Endothelial cell of umbilical vein (primary cell): ENCODE measurements around the gene SLCO3A1. TPM values are rescaled to one million over a fixed set of nuclear protein-coding genes. Genes with fewer than 3 reads are reported as not detected.

Source experiments
- BruUV-seq: library from RNA; stranded (reverse); fragments of 400-500 nt; replicated peaks from 2 replicates; lab custom pipeline; 2021; lab: Mats Ljungman, UMichigan
- CTCF ChIA-PET: fragments of 300-600, 350-600 bp; sonication (Branson Sonifier 250); formaldehyde crosslinking; loops from one replicate; lab custom pipeline; 2021; ENCODE audit warnings: antibody characterized with exemption, inconsistent platforms; lab: Charles Lee
- POLR2A ChIA-PET: fragments of 300-600, 350-600 bp; sonication (Branson Sonifier 250); formaldehyde crosslinking; loops from one replicate; lab custom pipeline; 2021; ENCODE audit warnings: antibody characterized with exemption, inconsistent platforms; lab: Charles Lee
- DNase-seq: peaks from one replicate; pipeline ENCODE4 v3.0.0-alpha.2; 2011; ENCODE audit warnings: low read depth, low spot score
- FAIRE-seq: peaks from 2 replicates; lab custom pipeline; 2011; peaks lifted over from hg19 to GRCh38; lab: Jason Lieb, UNC
- H2AFZ ChIP-seq: 2 replicates; pipeline ENCODE4 v1.6.0; 2012; ENCODE audit warnings: low read depth, low read length, control low read depth, inconsistent platforms
- H3K27ac ChIP-seq: 2 replicates; pipeline ENCODE4 v1.5.1; 2011; ENCODE audit warnings: low read depth, mild to moderate bottlenecking, control low read depth, low read length, moderate library complexity; ENCODE audit not compliant: insufficient read depth
- H3K27me3 ChIP-seq, 2 experiments: 2 replicates each; pipeline versions ENCODE4 v1.6.0 to v1.6.1; 2011; ENCODE audit warnings: low read length in 2 of 2, mixed read lengths in 1 of 2; ENCODE audit not compliant: control insufficient read depth in 2 of 2, insufficient read depth in 2 of 2
- H3K36me3 ChIP-seq, 2 experiments: 2 replicates in 1 of 2; 3 replicates in 1 of 2; pipeline ENCODE4 v1.5.1; 2011; ENCODE audit warnings: low read length in 2 of 2, mild to moderate bottlenecking in 1 of 2, moderate library complexity in 1 of 2; ENCODE audit not compliant: control insufficient read depth in 2 of 2, insufficient read depth in 2 of 2; ENCODE audit errors: extremely low read depth in 1 of 2
- H3K4me1 ChIP-seq: 3 replicates; pipeline ENCODE4 v1.5.1; 2011; ENCODE audit warnings: mild to moderate bottlenecking, low read length; ENCODE audit not compliant: control insufficient read depth, insufficient read depth; ENCODE audit errors: extremely low read depth
- H3K4me2 ChIP-seq: 2 replicates; pipeline ENCODE4 v1.6.1; 2011; ENCODE audit warnings: low read length, control low read depth, mixed read lengths; ENCODE audit not compliant: insufficient read depth
- H3K4me3 ChIP-seq, 3 experiments: fragments of 200-600 bp in 1 of 3; sonication (generic), shearing (Covaris generic) in 1 of 3; replicated peaks in 1 of 3; 2 replicates each; pipeline ENCODE4 v1.5.1; 2011 to 2016; ENCODE audit warnings: control low read depth in 3 of 3, low read length in 3 of 3, mild to moderate bottlenecking in 2 of 3, inconsistent platforms in 1 of 3, low read depth in 1 of 3, moderate library complexity in 1 of 3; ENCODE audit not compliant: insufficient read depth in 1 of 3
- H3K79me2 ChIP-seq: 2 replicates; pipeline ENCODE4 v1.6.0; 2012; ENCODE audit warnings: low read length, inconsistent platforms; ENCODE audit not compliant: control insufficient read depth, insufficient read depth
- H3K9ac ChIP-seq: replicated peaks from 2 replicates; pipeline ENCODE3; 2011; ENCODE audit warnings: low read length, control low read depth; ENCODE audit not compliant: insufficient read depth; ENCODE audit errors: extremely low read depth
- H3K9me1 ChIP-seq: replicated peaks from 3 replicates; pipeline ENCODE4 v1.6.0; 2011; ENCODE audit warnings: mild to moderate bottlenecking, low read length; ENCODE audit not compliant: control insufficient read depth, insufficient read depth; ENCODE audit errors: extremely low read depth
- H3K9me3 ChIP-seq: replicated peaks from 2 replicates; pipeline ENCODE4 v1.5.1; 2012; ENCODE audit warnings: low read length, inconsistent platforms; ENCODE audit not compliant: control insufficient read depth, insufficient read depth
- H4K20me1 ChIP-seq: replicated peaks from 2 replicates; pipeline ENCODE3; 2011; ENCODE audit warnings: mild to moderate bottlenecking, low read length; ENCODE audit not compliant: control insufficient read depth, insufficient read depth; ENCODE audit errors: extremely low read depth
- CTCF ChIP-seq, 2 donors: IDR thresholded peaks; 1 replicate in 1 of 2; 2 replicates in 1 of 2; pipeline ENCODE4 v1.5.1; 2011; ENCODE audit warnings: low read length in 2 of 2, mild to moderate bottlenecking in 2 of 2, moderate library complexity in 2 of 2, control low read depth in 1 of 2, inconsistent platforms in 1 of 2, low read depth in 1 of 2; ENCODE audit not compliant: insufficient read depth in 1 of 2; ENCODE audit errors: extremely low read depth in 1 of 2
- EZH2 ChIP-seq: IDR thresholded peaks from 2 replicates; pipeline ENCODE4 v1.6.1; 2012; ENCODE audit warnings: borderline replicate concordance, low read depth, mild to moderate bottlenecking, moderate library complexity, low read length, inconsistent platforms; ENCODE audit not compliant: severe bottlenecking
- FOS ChIP-seq: IDR thresholded peaks from 2 replicates; pipeline ENCODE4 v1.6.1; 2011; ENCODE audit warnings: mild to moderate bottlenecking, low read length, moderate library complexity, borderline replicate concordance; ENCODE audit not compliant: insufficient read depth
- GATA2 ChIP-seq: IDR thresholded peaks from 2 replicates; pipeline ENCODE4 v1.7.0; 2011; ENCODE audit warnings: low read depth, mild to moderate bottlenecking, moderate library complexity, mixed read lengths, low read length; ENCODE audit not compliant: insufficient read length, insufficient read depth
- JUN ChIP-seq: IDR thresholded peaks from 2 replicates; pipeline ENCODE4 v1.6.1; 2011; ENCODE audit warnings: borderline replicate concordance, low read depth; ENCODE audit not compliant: insufficient read length, insufficient read depth
- MYC ChIP-seq: IDR thresholded peaks from one replicate; pipeline ENCODE4 v1.6.1; 2011; ENCODE audit warnings: mild to moderate bottlenecking, low read depth, low read length
- POLR2A ChIP-seq: IDR thresholded peaks from 2 replicates; pipeline ENCODE4 v1.6.1; 2012; ENCODE audit warnings: low read depth, mild to moderate bottlenecking, control low read depth, low read length
- POLR2AphosphoS5 ChIP-seq: IDR thresholded peaks from 2 replicates; pipeline ENCODE4 v1.6.1; 2012; ENCODE audit warnings: low read depth, mild to moderate bottlenecking, control low read depth, low read length, moderate library complexity; ENCODE audit not compliant: insufficient read depth
- dilution Hi-C: fragments of 300-500 bp; cut with MboI; formaldehyde crosslinking; loops from one replicate; pipeline ENCODE4 v1.15.0; 2019; ENCODE audit warnings: low sequenced_read_pairs; ENCODE audit not compliant: extremely low pct_ligation_motif_present
- intact Hi-C: fragments of 100-400 bp; cut with micrococcal nuclease; formaldehyde crosslinking; loops from one replicate; pipeline ENCODE4 v1.10.0; 2022
- polyA plus RNA-seq, 4 experiments: library from polyadenylated mRNA; depleted of rRNA in 3 of 4; stranded (reverse) in 3 of 4; unstranded in 1 of 4; fragments of >200 nt; gene quantifications; 2 replicates each; pipeline versions ENCODE4 v1.2.1 to v1.2.3, GENCODE V29; 2011 to 2012; ENCODE audit warnings: missing spikeins in 1 of 4
- total RNA-seq: library from RNA; stranded (reverse); gene quantifications from 2 replicates; pipeline ENCODE4 v1.2.3, GENCODE V29; 2021
- TF ChIP-seq, protein P1 (sequence below): IDR thresholded peaks from 2 replicates; pipeline ENCODE4 v1.6.1; 2011; ENCODE audit not compliant: insufficient read depth, insufficient read length

The SLCO3A1 gene
- total and polyA plus RNA-seq, 2 donors (not counting 3 experiments of a cell fraction or from before 2014, with no cell fraction given): 0.88 to 0.92 TPM

GRCh38 chr15:91912336-91912735 is 58.8 kb downstream of the SLCO3A1 start:
- no peak overlapping the region for H3K4me2 ChIP-seq
- no peaks in the 10 kb centered on the region for H3K9me1 ChIP-seq
- no peaks in the 10 kb centered on the region for H3K79me2 ChIP-seq
- intact Hi-C loops: no loop called here
- no peaks in the 10 kb centered on the region for H3K36me3 ChIP-seq
- no peaks in the 10 kb centered on the region for H4K20me1 ChIP-seq
- ChIA-PET POLR2A (no interaction called here), CTCF (no interaction called here)
- TF ChIP-seq POLR2A: no peak
- TF ChIP-seq, protein P1, sequence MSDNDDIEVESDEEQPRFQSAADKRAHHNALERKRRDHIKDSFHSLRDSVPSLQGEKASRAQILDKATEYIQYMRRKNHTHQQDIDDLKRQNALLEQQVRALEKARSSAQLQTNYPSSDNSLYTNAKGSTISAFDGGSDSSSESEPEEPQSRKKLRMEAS: no peak
- no peak for TF ChIP-seq MYC
- no peak for TF ChIP-seq JUN
- TF ChIP-seq EZH2: no peak
- TF ChIP-seq POLR2AphosphoS5: no peak
- H3K4me3 ChIP-seq: no peak overlapping the region
- H3K27ac ChIP-seq: no peak overlapping the region
- dilution Hi-C loops: no loop called here
- H3K9ac ChIP-seq: no peak overlapping the region
- FAIRE-seq (no peak), DNase-seq (no peak)
- H3K27me3 ChIP-seq: no peaks in the 10 kb centered on the region
- no TSS peak for BruUV-seq
- H3K4me1 ChIP-seq: no peaks in the 10 kb centered on the region
- H2AFZ ChIP-seq: no peak overlapping the region
- H3K9me3 ChIP-seq: no peaks in the 10 kb centered on the region

DNA sequence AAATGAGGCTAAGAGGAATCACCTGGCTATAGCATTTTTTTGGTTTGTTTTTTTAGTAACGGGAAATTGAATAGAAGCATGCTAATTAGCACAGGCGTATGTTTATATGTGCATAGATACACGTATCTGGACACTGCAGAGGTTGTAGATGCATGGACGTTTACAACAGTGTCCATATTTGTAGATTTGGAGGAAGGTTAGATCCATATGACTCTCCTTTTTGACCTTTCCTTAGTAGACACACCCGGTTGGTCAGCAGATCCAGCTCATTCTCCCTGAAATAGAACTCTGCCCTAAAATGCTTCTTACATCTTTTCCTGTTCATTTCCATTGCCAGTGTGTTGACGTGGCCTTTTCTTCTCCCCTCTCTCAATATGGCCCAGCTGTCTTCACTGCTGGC is 60.1 kb downstream of the SLCO3A1 start:
- POLR2A ChIA-PET: no interaction called here
- no peak overlapping the region for H3K4me2 ChIP-seq
- H2AFZ ChIP-seq: no peak overlapping the region
- H3K4me3 ChIP-seq: no peak overlapping the region
- no peak overlapping the region for H3K27ac ChIP-seq
- intact Hi-C loops: no loop called here
- H3K79me2 ChIP-seq: no peaks in the 10 kb centered on the region
- no TSS peak for BruUV-seq
- no peaks in the 10 kb centered on the region for H3K4me1 ChIP-seq
- no peak for FAIRE-seq
- dilution Hi-C loops: no loop called here
- no peak for DNase-seq
- H3K36me3 ChIP-seq: no peaks in the 10 kb centered on the region
- CTCF ChIA-PET: no interaction called here
- TF ChIP-seq POLR2A: no peak
- TF ChIP-seq EZH2: no peak
- TF ChIP-seq, protein P1: no peak
- no peak for TF ChIP-seq POLR2AphosphoS5
- no peak for TF ChIP-seq GATA2
- TF ChIP-seq JUN: no peak
- TF ChIP-seq MYC: no peak
- no peak for TF ChIP-seq CTCF (IDR thresholded peaks at IDR 0.05; ENCODE audit: extremely low read depth in 1 of 2, insufficient read depth in 1 of 2, low read depth in 1 of 2, low read length in 2 of 2)
- no peak for TF ChIP-seq FOS
- H3K27me3 ChIP-seq: no peaks in the 10 kb centered on the region
- no peaks in the 10 kb centered on the region for H3K9me1 ChIP-seq
- no peaks in the 10 kb centered on the region for H4K20me1 ChIP-seq
- no peaks in the 10 kb centered on the region for H3K9me3 ChIP-seq
- H3K9ac ChIP-seq: no peak overlapping the region
